ENCODE data around the gene DHX57.

DNA sequence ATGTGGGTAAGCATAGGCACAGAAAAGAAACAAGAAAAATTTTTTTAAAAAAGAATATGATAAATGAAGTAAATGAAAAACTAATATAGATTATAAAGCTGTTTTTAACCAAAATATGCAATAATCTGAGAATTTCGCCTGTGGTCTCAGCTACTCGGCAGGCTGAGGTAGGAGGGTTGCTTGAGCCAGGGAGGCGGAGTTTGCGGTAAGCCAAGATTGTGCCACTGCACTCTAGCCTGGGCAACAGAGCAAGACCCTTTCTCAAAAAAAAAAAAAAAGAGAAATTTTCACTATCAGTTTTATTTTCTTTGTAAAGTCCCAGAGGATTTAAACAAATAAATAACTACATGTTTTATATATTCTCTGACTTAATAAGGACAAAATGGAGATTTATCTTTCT, 47.3 kb downstream of the DHX57 start:
- TF ChIP-seq, protein P1, sequence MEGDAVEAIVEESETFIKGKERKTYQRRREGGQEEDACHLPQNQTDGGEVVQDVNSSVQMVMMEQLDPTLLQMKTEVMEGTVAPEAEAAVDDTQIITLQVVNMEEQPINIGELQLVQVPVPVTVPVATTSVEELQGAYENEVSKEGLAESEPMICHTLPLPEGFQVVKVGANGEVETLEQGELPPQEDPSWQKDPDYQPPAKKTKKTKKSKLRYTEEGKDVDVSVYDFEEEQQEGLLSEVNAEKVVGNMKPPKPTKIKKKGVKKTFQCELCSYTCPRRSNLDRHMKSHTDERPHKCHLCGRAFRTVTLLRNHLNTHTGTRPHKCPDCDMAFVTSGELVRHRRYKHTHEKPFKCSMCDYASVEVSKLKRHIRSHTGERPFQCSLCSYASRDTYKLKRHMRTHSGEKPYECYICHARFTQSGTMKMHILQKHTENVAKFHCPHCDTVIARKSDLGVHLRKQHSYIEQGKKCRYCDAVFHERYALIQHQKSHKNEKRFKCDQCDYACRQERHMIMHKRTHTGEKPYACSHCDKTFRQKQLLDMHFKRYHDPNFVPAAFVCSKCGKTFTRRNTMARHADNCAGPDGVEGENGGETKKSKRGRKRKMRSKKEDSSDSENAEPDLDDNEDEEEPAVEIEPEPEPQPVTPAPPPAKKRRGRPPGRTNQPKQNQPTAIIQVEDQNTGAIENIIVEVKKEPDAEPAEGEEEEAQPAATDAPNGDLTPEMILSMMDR (IDR thresholded peaks at IDR 0.05; ENCODE audit: low read depth, low read length, poor library complexity, severe bottlenecking) = no peak
- TF ChIP-seq EZH2phosphoT487 (IDR thresholded peaks at IDR 0.05; ENCODE audit: borderline replicate concordance, low read length) = no peak
